MCF 10A (cell line): ENCODE data around the gene MAP3K5. TPM values are rescaled to one million over a fixed set of nuclear protein-coding genes. Genes with fewer than 3 reads are reported as not detected.

Experiments used
- BruUV-seq: library from RNA; stranded (reverse); fragments of 400-500 nt; replicated peaks from 2 replicates; lab custom pipeline; 2021; lab: Mats Ljungman, UMichigan
- CTCF ChIA-PET: fragments of 300-600 bp; sonication (Branson Sonifier 250); formaldehyde crosslinking; extraction: SDS; loops from one replicate; lab custom pipeline; 2021; ENCODE audit warnings: antibody characterized with exemption, inconsistent platforms; lab: Yijun Ruan, JAX
- POLR2A ChIA-PET: fragments of 300-600, 350-650 bp; sonication (Branson Sonifier 250); formaldehyde crosslinking; extraction: SDS; loops from one replicate; lab custom pipeline; 2020; ENCODE audit warnings: antibody characterized with exemption, inconsistent platforms; lab: Yijun Ruan, JAX
- DNase-seq: peaks from one replicate; pipeline ENCODE4 v3.0.0-alpha.2; 2018; ENCODE audit not compliant: unreplicated experiment
- H3K27ac Mint-ChIP-seq: one replicate; pipeline ENCODE4 v1.8.0; 2022; ENCODE audit warnings: mild to moderate bottlenecking, low read depth, mixed read lengths; ENCODE audit not compliant: unreplicated experiment
- H3K27me3 Mint-ChIP-seq: one replicate; pipeline ENCODE4 v1.8.0; 2022; ENCODE audit warnings: mixed read lengths; ENCODE audit not compliant: insufficient read depth, unreplicated experiment
- H3K36me3 Mint-ChIP-seq: one replicate; pipeline ENCODE4 v1.8.0; 2022; ENCODE audit warnings: mild to moderate bottlenecking, moderate library complexity, mixed read lengths; ENCODE audit not compliant: insufficient read depth, unreplicated experiment
- H3K4me1 Mint-ChIP-seq: one replicate; pipeline ENCODE4 v1.8.0; 2022; ENCODE audit warnings: mixed read lengths; ENCODE audit not compliant: insufficient read depth, unreplicated experiment
- H3K4me3 Mint-ChIP-seq: one replicate; pipeline ENCODE4 v1.8.0; 2022; ENCODE audit warnings: mild to moderate bottlenecking, moderate library complexity, mixed read lengths; ENCODE audit not compliant: unreplicated experiment
- H3K9me3 Mint-ChIP-seq: one replicate; pipeline ENCODE4 v1.8.0; 2022; ENCODE audit warnings: mixed read lengths; ENCODE audit not compliant: unreplicated experiment
- intact Hi-C: fragments of 100-400 bp; cut with micrococcal nuclease; formaldehyde crosslinking; loops from 2 replicates; pipeline ENCODE4 v1.14.1; 2022
- total RNA-seq: library from RNA; stranded (reverse); gene quantifications from 2 replicates; pipeline ENCODE4 v1.2.3, GENCODE V29; 2022
- TF ChIP-seq, protein P1 (sequence below): fragments of 200-600 bp; IDR thresholded peaks from one replicate; pipeline ENCODE4 v1.8.0; 2022; ENCODE audit warnings: antibody characterized with exemption, mild to moderate bottlenecking; ENCODE audit not compliant: unreplicated experiment

Gene MAP3K5
- total RNA-seq, 1 experiment from 2014 or later: 8.4 TPM

GRCh38 chr6:136720045-136720770 is 72.1 kb downstream of the MAP3K5 start:
- H3K36me3 Mint-ChIP-seq: peaks cover 6% of the 10 kb centered on the region
- no TSS peak for BruUV-seq
- ChIA-PET POLR2A (interaction anchor here (0.8 to 2.3 kb wide), 4 partner anchors 18 to 72 kb away, joined by 3 to 12 read pairs (median 4); partner anchors contain the start of gene MAP3K5), CTCF (interaction anchor here (0.6 to 3.6 kb wide), 3 partner anchors 72 to 296 kb away, joined by 3 to 20 read pairs (median 11); partner anchors contain the start of gene MAP3K5)
- H3K27ac Mint-ChIP-seq: peak overlapping the region; percentile 61
- intact Hi-C loops: no loop called here
- no peaks in the 10 kb centered on the region for H3K9me3 Mint-ChIP-seq
- no peak for DNase-seq
- TF ChIP-seq, protein P1, sequence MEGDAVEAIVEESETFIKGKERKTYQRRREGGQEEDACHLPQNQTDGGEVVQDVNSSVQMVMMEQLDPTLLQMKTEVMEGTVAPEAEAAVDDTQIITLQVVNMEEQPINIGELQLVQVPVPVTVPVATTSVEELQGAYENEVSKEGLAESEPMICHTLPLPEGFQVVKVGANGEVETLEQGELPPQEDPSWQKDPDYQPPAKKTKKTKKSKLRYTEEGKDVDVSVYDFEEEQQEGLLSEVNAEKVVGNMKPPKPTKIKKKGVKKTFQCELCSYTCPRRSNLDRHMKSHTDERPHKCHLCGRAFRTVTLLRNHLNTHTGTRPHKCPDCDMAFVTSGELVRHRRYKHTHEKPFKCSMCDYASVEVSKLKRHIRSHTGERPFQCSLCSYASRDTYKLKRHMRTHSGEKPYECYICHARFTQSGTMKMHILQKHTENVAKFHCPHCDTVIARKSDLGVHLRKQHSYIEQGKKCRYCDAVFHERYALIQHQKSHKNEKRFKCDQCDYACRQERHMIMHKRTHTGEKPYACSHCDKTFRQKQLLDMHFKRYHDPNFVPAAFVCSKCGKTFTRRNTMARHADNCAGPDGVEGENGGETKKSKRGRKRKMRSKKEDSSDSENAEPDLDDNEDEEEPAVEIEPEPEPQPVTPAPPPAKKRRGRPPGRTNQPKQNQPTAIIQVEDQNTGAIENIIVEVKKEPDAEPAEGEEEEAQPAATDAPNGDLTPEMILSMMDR: no peak
- H3K27me3 Mint-ChIP-seq: no peaks in the 10 kb centered on the region
- H3K4me1 Mint-ChIP-seq: peaks cover 22% of the 10 kb centered on the region
- H3K4me3 Mint-ChIP-seq: no peak overlapping the region

DNA sequence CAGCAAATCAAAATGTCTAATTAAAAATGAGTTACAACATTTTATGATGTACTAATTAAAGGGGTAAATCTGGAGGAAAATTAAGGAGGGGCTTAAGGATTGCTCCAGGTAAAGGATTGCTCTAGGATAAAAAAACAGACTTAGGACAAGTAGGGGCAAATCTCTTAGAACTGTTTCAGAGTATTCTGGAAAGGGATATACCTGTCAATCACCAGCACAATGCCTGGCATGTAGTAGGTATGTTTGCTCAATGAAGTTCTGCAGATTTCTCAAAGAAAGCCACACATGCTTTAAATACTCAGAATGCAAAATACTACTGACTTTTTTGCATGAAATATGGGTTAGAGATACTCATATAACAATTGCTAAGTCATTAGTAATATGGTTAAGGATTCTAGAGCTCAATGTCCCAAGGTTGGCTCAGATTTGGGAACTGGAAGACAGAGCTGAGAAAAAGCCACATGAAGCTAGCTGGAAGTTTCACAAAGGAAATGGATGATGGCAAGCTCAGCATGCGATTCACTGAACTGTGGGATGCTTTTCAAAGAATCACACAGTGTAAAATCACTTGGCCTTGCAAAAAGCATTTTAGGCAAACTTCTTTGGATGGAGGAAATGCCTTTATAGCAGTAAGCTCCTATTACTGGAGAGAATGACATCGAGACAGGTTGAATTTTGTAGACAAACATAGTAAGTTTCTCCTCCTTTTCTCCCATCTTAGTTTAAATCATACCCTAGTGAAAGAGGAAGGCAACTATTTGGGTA is 72.8 kb downstream of the MAP3K5 start:
- no TSS peak for BruUV-seq
- no peaks in the 10 kb centered on the region for H3K27me3 Mint-ChIP-seq
- H3K4me3 Mint-ChIP-seq: no peak overlapping the region
- peaks cover 6% of the 10 kb centered on the region for H3K36me3 Mint-ChIP-seq
- POLR2A ChIA-PET: interaction anchor here (0.6 to 2.3 kb wide), 6 partner anchors 18 to 130 kb away, joined by 3 to 12 read pairs (median 3); partner anchors contain the start of gene MAP3K5
- intact Hi-C loops: no loop called here
- peaks cover 22% of the 10 kb centered on the region for H3K4me1 Mint-ChIP-seq
- H3K9me3 Mint-ChIP-seq: no peaks in the 10 kb centered on the region
- CTCF ChIA-PET: interaction anchor here (0.6 to 3.6 kb wide), 4 partner anchors 29 to 297 kb away, joined by 3 to 20 read pairs (median 8); partner anchors contain the start of gene MAP3K5
- DNase-seq: no peak
- TF ChIP-seq, protein P1: no peak
- peak overlapping the region; percentile 61 for H3K27ac Mint-ChIP-seq

DNA sequence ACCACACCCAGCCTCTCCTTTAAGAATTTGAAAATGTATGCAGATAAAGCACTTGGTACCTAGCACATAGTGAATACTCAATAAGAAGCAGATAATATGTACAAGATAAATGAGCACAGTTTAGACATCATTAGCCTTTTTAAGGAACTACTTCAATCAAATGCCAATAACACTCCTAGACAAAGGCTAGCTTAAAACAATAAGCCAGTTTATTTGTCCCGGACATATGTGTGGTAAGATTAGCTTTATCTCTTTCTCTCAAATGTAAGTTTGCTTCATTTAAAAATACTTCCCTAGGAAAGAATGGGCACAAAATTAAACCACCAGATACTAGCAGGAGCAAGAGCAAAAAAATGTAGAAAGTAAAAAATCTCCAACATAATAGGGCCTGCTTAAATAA is 73.8 kb downstream of the MAP3K5 start:
- Mint-ChIP-seq H3K27ac (peak overlapping the region; percentile 46), H3K27me3 (no peaks in the 10 kb centered on the region)
- CTCF ChIA-PET: interaction anchor here (0.8 to 3.6 kb wide), 3 partner anchors 30 to 74 kb away, joined by 4 to 20 read pairs (median 11); partner anchors contain the start of gene MAP3K5

More for the DNA sequence above, 73.8 kb downstream of the MAP3K5 start:
- POLR2A ChIA-PET: interaction anchor here (0.6 to 2.3 kb wide), 7 partner anchors 22 to 74 kb away, joined by 3 to 12 read pairs (median 4); partner anchors contain the start of gene MAP3K5
- H3K4me3 Mint-ChIP-seq: no peak overlapping the region
- no peak for DNase-seq
- H3K9me3 Mint-ChIP-seq: no peaks in the 10 kb centered on the region
- H3K36me3 Mint-ChIP-seq: peaks cover 6% of the 10 kb centered on the region
- no TSS peak for BruUV-seq
- intact Hi-C loops: no loop called here
- TF ChIP-seq, protein P1: no peak
- peaks cover 15% of the 10 kb centered on the region for H3K4me1 Mint-ChIP-seq
